Fibroblast of villous mesenchyme (primary cell): ENCODE data around the gene FAM162A. TPM values are rescaled to one million over a fixed set of nuclear protein-coding genes. Genes with fewer than 3 reads are reported as not detected.

ENCODE experiments used
- DNase-seq: peaks from one replicate; pipeline ENCODE4 v3.0.0-alpha.2; 2010; ENCODE audit warnings: low read depth
- H3K4me3 ChIP-seq: 2 replicates; pipeline ENCODE4 v1.5.1; 2011; ENCODE audit warnings: low read depth, mild to moderate bottlenecking, low read length
- total RNA-seq: library from RNA; depleted of rRNA; stranded (reverse); fragments of >200 nt; gene quantifications from 2 replicates; pipeline ENCODE4 v1.2.3, GENCODE V29; 2012
- TF ChIP-seq, protein P1 (sequence below): IDR thresholded peaks from 2 replicates; pipeline ENCODE4 v1.5.1; 2012; ENCODE audit warnings: low read depth, mild to moderate bottlenecking, low read length; ENCODE audit not compliant: insufficient read depth

FAM162A gene
- total RNA-seq, 1 donor = 7.3 TPM

- no peak overlapping the region for H3K4me3 ChIP-seq
- no peak for DNase-seq
- TF ChIP-seq, protein P1, sequence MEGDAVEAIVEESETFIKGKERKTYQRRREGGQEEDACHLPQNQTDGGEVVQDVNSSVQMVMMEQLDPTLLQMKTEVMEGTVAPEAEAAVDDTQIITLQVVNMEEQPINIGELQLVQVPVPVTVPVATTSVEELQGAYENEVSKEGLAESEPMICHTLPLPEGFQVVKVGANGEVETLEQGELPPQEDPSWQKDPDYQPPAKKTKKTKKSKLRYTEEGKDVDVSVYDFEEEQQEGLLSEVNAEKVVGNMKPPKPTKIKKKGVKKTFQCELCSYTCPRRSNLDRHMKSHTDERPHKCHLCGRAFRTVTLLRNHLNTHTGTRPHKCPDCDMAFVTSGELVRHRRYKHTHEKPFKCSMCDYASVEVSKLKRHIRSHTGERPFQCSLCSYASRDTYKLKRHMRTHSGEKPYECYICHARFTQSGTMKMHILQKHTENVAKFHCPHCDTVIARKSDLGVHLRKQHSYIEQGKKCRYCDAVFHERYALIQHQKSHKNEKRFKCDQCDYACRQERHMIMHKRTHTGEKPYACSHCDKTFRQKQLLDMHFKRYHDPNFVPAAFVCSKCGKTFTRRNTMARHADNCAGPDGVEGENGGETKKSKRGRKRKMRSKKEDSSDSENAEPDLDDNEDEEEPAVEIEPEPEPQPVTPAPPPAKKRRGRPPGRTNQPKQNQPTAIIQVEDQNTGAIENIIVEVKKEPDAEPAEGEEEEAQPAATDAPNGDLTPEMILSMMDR = no peak
Measured at GRCh38 chr3:122403489-122403888, 19.5 kb downstream of the FAM162A start.

- H3K4me3 ChIP-seq = no peak overlapping the region
- TF ChIP-seq, protein P1 = no peak
- DNase-seq = no peak
Measured at GRCh38 chr3:122405015-122405414, 21.0 kb downstream of the FAM162A start.

DNA sequence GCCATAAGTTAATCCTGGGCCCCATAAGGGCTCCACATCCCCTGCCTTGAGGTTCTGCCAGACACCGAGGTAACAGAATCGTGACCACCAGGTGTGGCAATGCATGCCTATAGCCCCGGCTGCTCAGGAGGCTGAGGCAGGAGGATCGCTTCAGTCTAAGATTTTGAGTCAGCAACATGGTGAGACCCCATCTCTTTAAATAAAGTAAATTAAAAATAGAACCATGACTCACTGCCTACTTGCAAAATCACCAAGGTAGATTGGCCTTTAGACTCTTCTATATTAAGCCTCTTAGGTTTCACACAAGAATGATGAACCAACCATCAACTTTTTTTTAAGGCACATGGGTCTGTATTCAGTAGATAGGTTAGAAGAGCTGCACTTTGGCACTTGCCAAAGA lies 22.2 kb downstream of the FAM162A start:
- TF ChIP-seq, protein P1 = no peak
- DNase-seq = no peak
- no peak overlapping the region for H3K4me3 ChIP-seq

- no peak overlapping the region for H3K4me3 ChIP-seq
- DNase-seq = no peak
- TF ChIP-seq, protein P1 = no peak
Measured at GRCh38 chr3:122407946-122408345, 24.0 kb downstream of the FAM162A start.

- no peak for DNase-seq
- TF ChIP-seq, protein P1 = no peak
- H3K4me3 ChIP-seq = no peak overlapping the region
Measured at GRCh38 chr3:122409446-122409845, 25.5 kb downstream of the FAM162A start.

DNA sequence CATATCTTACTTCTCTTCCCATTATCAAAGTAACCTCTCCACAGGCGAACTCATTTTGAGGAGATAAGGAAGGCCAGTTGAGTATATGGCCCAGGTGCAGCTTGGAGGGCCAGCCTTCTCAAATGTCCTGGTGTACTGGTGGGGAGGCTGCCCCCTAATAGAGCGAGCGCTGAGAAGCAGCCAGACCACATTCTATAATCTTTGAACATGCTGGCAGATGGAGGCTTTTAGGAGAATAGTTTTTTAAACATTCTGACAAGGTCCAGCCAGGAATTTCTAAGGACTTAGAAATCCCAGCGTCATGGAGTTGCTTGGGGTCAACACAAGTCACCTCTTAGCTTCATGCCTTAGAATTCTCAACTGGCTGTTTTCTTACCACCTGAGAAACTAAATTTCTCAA lies 26.1 kb downstream of the FAM162A start:
- TF ChIP-seq, protein P1 = no peak
- no peak for DNase-seq
- H3K4me3 ChIP-seq = no peak overlapping the region

DNA sequence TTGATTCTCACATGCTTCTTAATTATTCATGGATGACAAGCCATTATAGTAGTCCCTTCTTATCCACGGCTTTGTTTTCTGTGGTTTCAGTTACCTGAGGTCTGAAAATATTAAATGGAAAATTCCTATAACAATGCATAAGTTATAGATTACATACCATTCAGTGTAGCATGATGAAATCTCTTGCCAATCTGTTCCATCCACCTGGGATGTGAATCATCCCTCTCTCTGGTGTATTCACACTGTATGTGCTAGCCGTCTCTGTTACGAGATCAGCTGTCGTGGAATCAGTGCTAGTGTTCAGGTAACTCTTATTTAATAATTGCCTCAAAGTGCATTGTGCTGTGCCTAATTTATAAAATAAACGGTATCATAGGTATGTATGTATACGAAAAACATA lies 26.7 kb downstream of the FAM162A start:
- TF ChIP-seq, protein P1 = no peak
- no peak for DNase-seq
- H3K4me3 ChIP-seq = no peak overlapping the region
